AG10803 (cell line): ENCODE measurements around the gene CD72.
"Not testable (repeated sequence)": the region's sequence is repeated elsewhere in the genome, so short reads cannot be mapped to it uniquely, and the experiment has no call there.

Experiments used
- DNase-seq: peaks from one replicate; pipeline ENCODE4 v3.0.0; 2010; ENCODE audit warnings: low read depth
- H3K4me3 ChIP-seq: 2 replicates; pipeline ENCODE4 v1.5.1; 2011; ENCODE audit warnings: mild to moderate bottlenecking, low read length, control low read depth
- TF ChIP-seq, protein P1 (sequence below): conservative IDR thresholded peaks from 2 replicates; pipeline ENCODE4 v1.5.1; 2011; ENCODE audit warnings: mild to moderate bottlenecking, low read length, control low read depth, inconsistent platforms

The CD72 gene

GRCh38 chr9:35650341-35651158 lies 32.3 kb upstream of the CD72 start, which contains the start of gene SIT1:
Gene SIT1 (minus strand): TSS chr9:35650931. CDS start chr9:35650853, 78 bp downstream.
- no peak for DNase-seq
- H3K4me3 ChIP-seq = no peak within 1 kb of the TSS
- TF ChIP-seq, protein P1, sequence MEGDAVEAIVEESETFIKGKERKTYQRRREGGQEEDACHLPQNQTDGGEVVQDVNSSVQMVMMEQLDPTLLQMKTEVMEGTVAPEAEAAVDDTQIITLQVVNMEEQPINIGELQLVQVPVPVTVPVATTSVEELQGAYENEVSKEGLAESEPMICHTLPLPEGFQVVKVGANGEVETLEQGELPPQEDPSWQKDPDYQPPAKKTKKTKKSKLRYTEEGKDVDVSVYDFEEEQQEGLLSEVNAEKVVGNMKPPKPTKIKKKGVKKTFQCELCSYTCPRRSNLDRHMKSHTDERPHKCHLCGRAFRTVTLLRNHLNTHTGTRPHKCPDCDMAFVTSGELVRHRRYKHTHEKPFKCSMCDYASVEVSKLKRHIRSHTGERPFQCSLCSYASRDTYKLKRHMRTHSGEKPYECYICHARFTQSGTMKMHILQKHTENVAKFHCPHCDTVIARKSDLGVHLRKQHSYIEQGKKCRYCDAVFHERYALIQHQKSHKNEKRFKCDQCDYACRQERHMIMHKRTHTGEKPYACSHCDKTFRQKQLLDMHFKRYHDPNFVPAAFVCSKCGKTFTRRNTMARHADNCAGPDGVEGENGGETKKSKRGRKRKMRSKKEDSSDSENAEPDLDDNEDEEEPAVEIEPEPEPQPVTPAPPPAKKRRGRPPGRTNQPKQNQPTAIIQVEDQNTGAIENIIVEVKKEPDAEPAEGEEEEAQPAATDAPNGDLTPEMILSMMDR = no peak

GRCh38 chr9:35649431-35650340 lies 31.5 kb upstream of the CD72 start:
- TF ChIP-seq, protein P1 = no peak
- no peak for DNase-seq
- H3K4me3 ChIP-seq = no peak overlapping the region

GRCh38 chr9:35646533-35647265 lies 28.5 kb upstream of the CD72 start:
- peak; percentile 83 for DNase-seq
- H3K4me3 ChIP-seq = peak overlapping the region; percentile 70
- TF ChIP-seq, protein P1 = peak; percentile 74

DNA sequence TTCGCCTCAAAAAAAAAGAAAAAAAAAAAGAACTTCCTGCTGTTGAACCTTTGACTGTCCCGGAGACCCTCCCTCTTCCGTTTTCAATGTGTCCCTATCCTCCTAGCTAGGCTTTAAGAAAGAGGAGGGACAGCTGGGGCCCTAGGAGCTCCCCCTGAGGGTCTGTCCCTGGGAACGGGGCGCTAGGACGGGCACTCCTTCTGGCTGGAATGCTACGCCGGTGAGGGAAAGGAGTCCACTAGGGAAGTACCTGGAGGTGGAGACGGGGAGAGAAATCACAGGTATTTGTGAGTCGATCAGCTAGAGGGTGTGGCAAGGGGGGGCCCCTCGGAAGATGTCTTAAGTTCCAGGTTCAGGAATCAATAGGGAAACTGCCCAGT lies 27.9 kb upstream of the CD72 start:
- DNase-seq = peak; percentile 17
- H3K4me3 ChIP-seq = peak overlapping the region; percentile 70
- TF ChIP-seq, protein P1 = peak; percentile 37

DNA sequence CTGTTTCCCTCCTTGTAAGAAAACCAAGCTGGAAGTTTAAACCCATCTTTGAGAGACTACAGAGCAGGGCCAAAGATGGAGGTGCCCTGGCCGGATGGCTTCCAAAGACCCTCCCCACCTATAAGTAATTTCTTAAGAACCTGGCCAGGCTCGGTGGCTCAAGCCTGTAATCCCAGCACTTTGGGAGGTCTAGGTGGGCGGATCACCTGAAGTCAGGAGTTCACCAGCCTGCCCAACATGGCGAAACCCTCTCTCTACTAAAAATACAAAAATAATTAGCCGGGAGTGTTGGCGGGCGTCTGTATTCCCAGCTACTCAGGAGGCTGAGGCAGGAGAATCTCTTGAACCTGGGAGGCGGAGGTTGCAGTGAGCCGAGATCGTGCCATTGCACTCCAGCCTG lies 27.5 kb upstream of the CD72 start:
- H3K4me3 ChIP-seq = peak overlapping the region; percentile 70
- not testable (repeated sequence) for DNase-seq

DNA sequence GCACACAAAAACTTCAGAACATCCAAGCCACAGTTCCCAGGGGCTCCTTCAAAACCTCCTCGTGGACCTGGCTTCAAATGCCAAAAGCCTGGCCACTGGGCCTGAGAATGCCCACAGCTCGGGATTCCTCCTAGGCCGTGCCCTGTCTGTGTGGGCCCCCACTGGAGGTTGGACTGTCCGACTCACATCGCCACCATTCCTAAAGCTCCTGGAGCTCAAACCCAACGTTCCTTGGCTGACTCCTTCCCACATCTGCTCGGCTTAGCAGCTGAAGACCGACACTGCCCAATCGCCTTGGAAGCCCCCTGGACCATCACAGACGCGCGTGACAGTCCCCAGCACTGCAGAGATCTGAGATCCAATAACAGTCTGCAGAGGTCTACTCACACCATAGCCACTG lies 24.8 kb upstream of the CD72 start:
- DNase-seq = no peak
- no peak overlapping the region for H3K4me3 ChIP-seq
- TF ChIP-seq, protein P1 = no peak

- DNase-seq, H3K4me3 ChIP-seq: not testable (repeated sequence)
Measured at GRCh38 chr9:35641478-35641877, 23.3 kb upstream of the CD72 start.

DNA sequence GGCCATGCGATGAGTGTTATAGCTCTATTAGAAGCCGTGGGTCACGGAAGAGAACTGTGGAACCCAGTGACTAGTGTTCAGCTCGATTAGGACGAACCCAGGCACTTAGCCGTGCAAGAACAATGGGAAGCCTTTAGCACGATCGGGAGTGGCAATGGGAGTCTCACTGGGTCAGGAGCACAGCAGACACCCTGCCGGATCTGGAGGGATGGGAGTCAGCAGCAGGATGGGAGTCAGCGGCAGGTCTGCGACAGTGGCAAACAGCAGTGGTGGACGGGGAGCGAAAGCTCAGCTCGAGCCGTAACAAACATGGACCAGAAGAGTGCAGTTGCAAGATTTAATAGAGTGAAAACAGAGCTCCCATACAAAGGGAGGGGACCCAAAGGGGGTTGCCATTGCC lies 22.2 kb upstream of the CD72 start:
- H3K4me3 ChIP-seq, DNase-seq: not testable (repeated sequence)
